Measurements from ENCODE around the gene ZNF350.

- TF ChIP-seq CTCF (IDR thresholded peaks at IDR 0.05) = no peak
- TF ChIP-seq POLR2A (IDR thresholded peaks at IDR 0.05) = no peak
Measured at GRCh38 chr19:51978882-51979281, 7.8 kb downstream of the ZNF350 start.

Measured in breast epithelium (tissue), 3 donors.